NCI-H82 (cell line): ENCODE results near the gene BPIFB4.
"Not testable (repeated sequence)": the region's sequence is repeated elsewhere in the genome, so short reads cannot be mapped to it uniquely, and the experiment has no call there.

Experiments used
- DNase-seq: peaks from one replicate; lab custom pipeline; 2025; lab: John Stamatoyannopoulos, UW

BPIFB4 gene

GRCh38 chr20:33086052-33086722, 6.7 kb downstream of the BPIFB4 start:
- no peak for DNase-seq

DNA sequence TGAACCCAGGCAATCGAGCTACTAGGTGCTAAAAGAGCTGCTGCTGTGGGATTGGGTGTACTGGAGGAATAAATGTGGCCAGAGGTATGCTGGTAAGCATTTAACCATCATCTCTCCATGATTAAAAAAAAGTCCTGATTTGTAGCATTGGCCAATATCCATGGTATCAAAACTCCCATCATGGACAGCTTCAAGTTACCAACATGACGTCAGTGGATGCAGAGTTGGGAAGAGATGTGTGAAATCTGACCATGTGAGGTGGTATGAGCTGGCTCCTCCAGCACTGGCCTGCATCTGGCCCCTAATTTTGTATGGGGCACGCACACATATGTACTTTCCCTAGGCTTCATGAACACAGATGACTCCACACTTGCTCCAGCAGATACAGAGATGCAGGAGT, 11.7 kb downstream of the BPIFB4 start:
- no peak for DNase-seq

DNA sequence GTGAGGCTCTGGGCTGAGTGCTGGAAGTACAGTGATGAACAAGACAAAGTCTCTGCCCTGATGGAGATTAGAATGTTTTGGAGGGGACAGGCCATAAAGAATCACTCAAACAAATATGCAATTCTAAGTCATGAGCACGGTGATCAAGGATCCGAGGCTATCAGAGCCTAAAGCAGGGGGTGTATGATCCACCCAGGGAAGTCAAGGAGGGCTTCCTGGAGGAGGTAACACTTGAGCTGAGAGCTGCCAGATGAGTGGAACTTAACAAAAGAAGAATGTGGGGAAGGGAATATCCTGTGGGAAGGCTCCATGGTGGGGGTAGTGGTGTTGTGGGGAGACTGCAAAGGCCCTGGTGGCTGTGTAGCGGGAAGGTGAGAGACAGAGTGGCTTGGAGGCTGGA, 12.2 kb downstream of the BPIFB4 start:
- no peak for DNase-seq

DNA sequence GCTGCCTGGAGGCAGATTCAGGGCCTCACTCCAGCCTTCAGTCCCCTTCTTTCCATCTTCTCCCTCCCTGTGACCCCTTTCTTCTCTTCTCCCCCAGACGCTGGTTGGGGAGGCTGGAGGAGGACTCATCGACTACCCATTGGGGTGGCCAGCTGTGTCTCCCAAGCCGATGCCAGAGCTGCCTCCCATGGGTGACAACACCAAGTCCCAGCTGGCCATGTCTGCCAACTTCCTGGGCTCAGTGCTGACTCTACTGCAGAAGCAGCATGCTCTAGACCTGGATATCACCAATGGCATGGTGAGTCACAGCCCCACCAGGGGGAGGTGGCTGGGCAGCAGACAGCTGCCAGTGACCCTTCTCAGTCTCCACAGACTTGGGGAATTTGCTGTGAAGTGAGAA, 12.9 kb downstream of the BPIFB4 start:
- no peak for DNase-seq

- no peak for DNase-seq
Measured at GRCh38 chr20:33093074-33093473, 13.6 kb downstream of the BPIFB4 start.

GRCh38 chr20:33093582-33093981, 14.1 kb downstream of the BPIFB4 start:
- no peak for DNase-seq

GRCh38 chr20:33095249-33095648, 15.8 kb downstream of the BPIFB4 start:
- DNase-seq: no peak

GRCh38 chr20:33095902-33096584, 16.6 kb downstream of the BPIFB4 start:
- DNase-seq: peak; percentile 89

- DNase-seq: no peak
Measured at GRCh38 chr20:33097001-33097400, 17.6 kb downstream of the BPIFB4 start.

DNA sequence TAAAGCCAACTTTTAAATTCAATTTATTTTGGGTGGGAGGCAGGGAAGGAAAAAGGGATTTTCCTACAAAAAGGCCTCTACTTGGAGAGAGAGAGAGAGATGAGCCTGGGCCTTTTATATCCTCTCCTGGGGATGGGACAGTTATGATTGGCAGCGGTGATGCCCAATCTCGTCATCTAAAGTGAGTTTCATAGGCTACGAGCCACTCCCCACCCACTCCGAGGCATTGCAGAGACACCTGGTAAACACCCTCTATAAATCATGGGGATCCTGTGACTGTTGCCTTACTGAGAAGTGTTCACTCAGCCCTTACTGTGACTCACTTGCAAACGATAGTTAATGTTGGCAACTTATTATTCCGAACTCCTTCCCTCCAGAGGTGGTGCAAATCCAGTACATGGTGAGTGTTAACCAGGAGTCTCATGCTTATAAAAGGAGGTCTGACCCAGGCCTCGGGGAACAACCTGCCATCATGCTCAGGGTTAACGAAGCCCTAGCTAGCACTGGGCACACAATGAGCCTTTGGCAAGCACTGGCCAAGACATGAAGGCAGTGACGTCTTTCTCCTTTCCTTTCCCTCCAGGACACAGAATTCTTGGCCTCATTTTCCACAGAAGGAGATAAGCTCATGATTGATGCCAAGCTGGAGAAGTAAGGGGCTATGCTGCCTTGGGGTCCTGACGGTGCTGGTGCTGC, 20.5 kb downstream of the BPIFB4 start:
- no peak for DNase-seq

DNA sequence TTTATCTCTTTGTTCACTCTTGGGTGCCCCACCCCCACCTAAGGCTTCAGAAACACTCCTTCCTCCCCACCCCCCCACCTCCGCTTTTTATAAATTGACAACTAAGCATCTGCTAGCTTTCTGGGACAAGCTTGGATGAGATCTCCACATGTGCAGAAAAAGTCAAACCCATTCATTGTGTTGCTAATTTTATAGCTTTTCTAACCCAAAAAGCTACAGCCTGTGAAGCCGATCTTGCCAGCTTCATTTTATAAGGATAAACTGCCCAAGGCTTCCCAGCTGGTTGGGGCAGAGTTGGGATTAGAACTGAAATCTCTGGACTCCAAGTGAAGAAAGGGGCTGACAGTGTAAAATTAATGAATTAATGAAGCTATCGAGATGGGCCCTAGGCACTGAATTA, 24.1 kb downstream of the BPIFB4 start:
- no peak for DNase-seq

- no peak for DNase-seq
Measured at GRCh38 chr20:33104336-33104735, 24.9 kb downstream of the BPIFB4 start.

- DNase-seq: no peak
Measured at GRCh38 chr20:33105316-33105924, 26.0 kb downstream of the BPIFB4 start.

DNA sequence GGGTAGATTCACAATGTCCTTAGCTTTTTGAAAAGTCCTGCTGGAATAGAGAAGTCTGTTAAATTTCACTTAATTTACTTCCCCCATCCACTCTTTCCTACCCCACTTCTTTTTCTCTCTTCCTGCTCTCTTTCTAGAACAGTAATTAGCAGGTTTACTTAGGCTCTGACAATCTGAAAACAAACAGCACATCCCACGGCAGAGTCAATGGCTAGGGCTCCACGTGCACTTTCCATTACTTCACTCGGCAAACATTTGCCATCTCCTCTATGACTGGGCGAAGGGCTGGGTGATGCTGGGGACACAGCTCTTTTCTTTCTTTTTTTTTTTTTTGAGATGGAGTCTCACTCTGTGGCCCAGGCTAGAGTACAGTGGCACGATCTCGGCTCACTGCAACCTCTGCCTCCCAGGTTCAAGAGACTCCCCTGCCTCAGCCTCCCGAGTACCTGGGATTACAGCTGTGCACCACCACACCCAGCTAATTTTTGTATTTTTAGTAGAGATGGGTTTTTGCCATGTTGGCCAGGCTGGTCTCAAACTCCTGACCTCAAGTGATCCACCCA, 26.7 kb downstream of the BPIFB4 start:
- DNase-seq: not testable (repeated sequence)

DNA sequence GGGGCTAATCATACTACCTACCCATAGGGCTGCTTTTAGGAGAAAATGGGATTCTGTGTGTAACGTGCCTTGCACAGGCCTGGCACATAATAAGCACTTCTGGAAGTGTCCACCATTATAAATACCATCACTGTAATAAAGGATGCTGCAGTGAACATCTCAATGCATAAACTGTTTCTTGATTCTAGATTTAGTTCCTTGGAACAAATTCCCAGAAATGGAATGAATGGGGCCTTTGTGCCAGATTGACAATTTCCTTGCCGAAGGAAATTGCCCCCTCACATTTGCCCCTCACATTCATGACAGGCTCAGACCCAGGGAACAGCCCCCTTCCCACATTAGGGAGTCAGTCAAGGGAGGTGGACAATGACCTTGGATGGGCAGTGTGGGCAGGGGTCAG, 29.2 kb downstream of the BPIFB4 start:
- DNase-seq: no peak

GRCh38 chr20:33110147-33110825, 30.8 kb downstream of the BPIFB4 start:
- no peak for DNase-seq

DNA sequence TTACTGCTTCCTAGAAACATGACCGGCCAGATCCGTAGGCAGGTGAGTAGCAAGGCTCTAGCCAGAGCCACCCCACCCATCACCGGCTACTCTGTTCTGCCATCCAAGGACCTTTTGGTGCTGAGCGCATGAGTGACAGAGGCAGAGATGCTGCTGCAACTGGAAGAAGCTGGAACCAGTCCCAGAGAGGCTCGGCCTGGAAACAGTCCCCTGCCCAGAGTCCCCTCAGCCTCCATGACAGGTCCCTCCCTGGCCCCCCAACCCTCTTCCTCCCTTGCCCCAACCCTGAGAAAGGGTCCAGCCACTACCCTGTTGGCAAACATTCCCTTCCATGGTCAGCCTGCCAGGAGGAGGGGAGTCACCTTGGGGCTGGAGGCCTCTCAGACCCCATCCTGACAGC, 31.9 kb downstream of the BPIFB4 start:
- no peak for DNase-seq

- no peak for DNase-seq
Measured at GRCh38 chr20:33112547-33113386, 33.3 kb downstream of the BPIFB4 start.

DNA sequence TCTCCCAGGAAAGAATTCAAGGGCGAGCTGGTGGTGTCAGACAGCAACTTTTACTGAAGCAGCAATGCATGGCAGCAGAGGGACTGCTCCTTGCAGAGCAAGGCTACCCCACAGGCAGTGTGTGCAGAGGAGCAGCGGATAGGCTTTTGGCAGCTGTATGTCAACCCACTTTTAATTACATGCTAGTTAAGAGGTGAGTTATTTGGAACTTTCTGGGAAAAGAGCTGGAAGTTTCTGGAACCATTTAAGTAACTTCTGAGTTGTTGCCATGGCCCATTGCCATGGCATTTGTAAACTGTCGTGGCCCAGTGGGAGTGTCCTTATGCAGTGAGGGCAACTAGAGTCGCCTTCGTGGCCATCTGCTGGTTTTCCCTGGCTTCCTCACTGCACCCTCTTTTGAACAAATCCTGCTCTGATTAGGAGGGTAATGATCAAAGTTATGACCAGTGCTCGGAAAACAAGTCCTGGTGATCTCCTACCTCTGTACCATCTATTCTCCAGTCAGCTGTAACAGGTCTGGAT, 34.0 kb downstream of the BPIFB4 start:
- no peak for DNase-seq

DNA sequence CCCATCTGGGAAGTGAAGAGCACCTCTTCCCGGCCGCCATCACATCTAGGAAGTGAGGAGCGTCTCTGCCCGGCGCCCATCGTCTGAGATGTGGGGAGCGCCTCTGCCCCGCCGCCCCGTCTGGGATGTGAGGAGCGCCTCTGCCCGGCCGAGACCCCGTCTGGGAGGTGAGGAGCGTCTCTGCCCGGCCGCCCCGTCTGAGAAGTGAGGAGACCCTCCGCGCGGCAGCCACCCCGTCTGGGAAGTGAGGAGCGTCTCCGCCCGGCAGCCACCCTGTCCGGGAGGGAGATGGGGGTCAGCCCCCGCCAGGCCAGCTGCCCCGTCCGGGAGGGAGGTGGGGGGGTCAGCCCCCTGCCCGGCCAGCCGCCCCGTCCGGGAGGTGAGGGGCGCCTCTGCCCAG, 36.1 kb downstream of the BPIFB4 start:
- not testable (repeated sequence) for DNase-seq
